GM19239 (cell line): ENCODE results near the gene PPP1R36.

ENCODE experiments used
- DNase-seq: peaks from one replicate; pipeline ENCODE4 v3.0.0; 2011; ENCODE audit warnings: low spot score; ENCODE audit not compliant: insufficient read length
- FAIRE-seq: peaks from 2 replicates; lab custom pipeline; 2011; peaks lifted over from hg19 to GRCh38; lab: Jason Lieb, UNC

PPP1R36 gene

GRCh38 chr14:64549791-64550620 lies at the start of gene PPP1R36:
Gene PPP1R36, plus strand, starts transcription at chr14:64549961. Its CDS starts 37 bp downstream, at chr14:64549998.
- FAIRE-seq (no peak), DNase-seq (no peak)

- DNase-seq (no peak), FAIRE-seq (no peak)
Measured at GRCh38 chr14:64500088-64500487, 49.7 kb upstream of the PPP1R36 start.

DNA sequence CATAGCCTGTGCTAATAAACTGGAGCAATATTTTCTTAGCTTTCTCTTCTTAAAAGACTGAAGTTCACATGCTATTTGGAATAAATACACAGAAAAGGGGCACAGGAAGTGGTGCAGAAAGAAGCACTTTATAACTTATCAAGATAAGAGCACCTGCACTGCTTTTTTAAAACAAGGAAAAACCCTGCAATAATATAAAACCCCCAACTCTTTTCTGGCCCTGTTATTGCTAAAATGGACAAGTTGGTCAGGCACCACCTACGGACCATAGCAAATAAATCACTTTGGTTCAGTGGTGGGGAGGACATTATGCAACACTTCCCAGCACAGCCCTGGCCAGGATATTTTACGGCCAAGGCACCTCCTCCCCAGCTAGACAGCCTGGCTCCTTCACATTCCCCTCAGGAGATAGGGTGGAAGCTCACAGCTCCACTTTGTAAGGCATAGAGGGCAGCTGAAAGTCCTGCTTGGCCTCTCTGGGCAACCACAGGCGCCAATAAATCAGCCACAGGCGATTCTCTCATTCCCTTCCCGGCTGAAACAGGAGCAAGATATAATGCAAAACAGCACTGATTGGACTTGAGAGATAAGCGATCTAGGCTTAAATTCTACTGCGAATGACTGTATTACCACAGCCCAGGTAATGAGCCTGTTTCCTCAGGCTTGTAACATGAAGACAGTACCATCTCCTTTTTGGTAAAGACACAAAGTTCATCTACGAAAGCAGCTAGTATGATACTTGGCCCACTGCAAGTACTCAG lies 48.2 kb upstream of the PPP1R36 start:
- DNase-seq, result no peak
- peak; percentile 69 for FAIRE-seq

DNA sequence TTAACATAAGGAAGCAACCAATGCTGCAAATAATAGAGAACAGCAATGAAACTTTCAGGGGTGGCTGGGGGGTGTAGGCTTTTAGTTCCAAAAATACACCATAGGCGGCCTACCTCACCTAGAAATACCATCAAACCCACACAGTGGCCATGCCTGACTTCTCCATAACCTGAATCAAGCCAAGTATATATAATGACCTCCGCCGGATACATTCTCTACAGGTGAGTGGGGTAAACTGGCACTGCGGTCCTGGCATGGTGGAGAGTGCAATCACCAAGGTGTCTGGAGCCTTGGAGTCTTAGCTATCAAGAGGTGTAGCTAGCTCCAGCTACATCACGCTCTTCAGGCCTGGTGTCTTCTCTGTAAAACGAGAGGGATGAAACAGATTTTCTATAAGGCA lies 47.3 kb upstream of the PPP1R36 start:
- no peak for DNase-seq
- no peak for FAIRE-seq

- no peak for DNase-seq
- no peak for FAIRE-seq
Measured at GRCh38 chr14:64502887-64503433, 46.8 kb upstream of the PPP1R36 start.

DNA sequence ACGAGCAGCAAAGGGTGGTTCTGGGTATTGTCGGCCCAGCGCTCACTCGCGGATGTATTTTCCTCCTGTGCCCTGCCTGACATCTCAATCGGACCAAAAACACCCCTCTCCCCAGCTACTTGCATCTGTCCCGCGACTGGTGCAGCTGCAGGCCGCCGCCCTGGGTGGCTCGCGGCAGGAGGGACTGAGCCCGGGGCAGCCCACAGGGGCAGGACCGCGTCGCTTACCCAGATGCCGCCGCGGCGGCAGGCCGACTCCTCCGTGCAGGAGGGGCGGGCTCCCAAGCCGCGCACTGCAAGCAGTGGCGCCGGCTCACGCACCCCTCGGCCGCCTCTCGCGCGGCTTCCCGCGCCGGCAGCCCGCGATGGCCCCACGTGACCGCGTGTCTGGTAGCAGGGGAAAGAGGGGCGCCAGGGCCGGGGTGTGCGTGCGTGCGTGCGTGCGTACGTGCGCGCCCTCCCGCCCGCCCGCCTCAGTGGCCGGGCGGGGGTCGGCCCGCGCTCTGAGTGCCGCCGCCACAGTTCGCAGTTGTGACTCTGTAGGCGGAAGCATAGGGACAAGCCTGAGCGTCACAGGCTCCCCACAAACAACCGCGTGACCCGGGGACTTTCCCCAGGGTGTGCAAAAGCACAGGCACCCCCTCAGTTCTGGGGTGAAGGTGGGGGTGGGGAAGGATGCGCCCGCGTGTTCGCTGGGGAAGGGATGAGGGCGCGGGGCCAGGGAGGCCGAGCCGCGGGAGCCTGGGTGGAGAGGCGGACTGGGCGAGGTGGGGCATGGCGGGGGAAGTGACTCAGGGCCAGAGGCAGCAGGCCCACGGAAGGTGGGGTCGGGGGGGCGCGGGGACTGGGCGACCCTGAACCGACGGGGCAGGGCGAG lies 46.1 kb upstream of the PPP1R36 start, which contains the start of gene ZBTB25:
Gene ZBTB25 (minus strand): TSS at position 405 of the 876 bp plus-strand sequence. CDS start 13,305 bp downstream, outside the sequence.
- peak; percentile 73 for FAIRE-seq
- DNase-seq, result peak; percentile 51

DNA sequence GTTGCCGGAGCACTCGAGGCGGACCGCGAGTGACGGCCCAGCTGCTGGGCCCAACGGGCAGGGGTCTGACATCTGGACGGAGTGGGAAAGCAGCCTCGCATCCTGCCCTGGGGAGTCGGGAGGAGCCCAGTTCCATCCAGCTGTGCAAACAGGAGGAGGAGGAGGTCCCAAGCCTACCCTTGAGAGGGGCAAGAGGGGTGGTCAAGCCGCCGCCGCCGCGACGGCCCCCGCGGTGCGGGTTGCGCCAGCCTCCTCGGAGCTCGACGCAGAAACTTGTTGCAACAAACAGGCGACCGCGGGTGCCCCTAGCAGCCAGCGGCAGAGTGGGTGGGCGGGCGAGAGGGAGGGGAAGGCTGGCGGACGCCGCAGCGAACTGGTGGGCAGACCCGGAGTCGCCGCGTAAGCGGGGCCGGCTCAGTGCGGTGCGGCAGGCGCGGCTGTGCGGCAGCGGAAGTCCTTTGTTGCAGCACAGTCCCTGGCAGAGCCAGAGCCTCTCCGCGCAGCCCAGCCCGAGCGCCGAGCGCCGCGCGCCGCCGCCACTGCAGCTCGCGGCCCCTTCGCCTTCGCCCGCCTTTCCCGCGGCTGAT lies 45.4 kb upstream of the PPP1R36 start, which contains the start of gene ZBTB1:
Gene ZBTB1 (plus strand): TSS at position 461 of the 587 bp plus-strand sequence. CDS start 16,735 bp downstream, outside the sequence.
- FAIRE-seq (no peak), DNase-seq (no peak)

GRCh38 chr14:64504897-64505794 lies 44.6 kb upstream of the PPP1R36 start:
- peak; percentile 91 for FAIRE-seq
- DNase-seq, result no peak

- no peak for DNase-seq
- FAIRE-seq, result peak; percentile 71
Measured at GRCh38 chr14:64506721-64507120, 43.0 kb upstream of the PPP1R36 start.

GRCh38 chr14:64507376-64508156 lies 42.2 kb upstream of the PPP1R36 start:
- FAIRE-seq (no peak), DNase-seq (no peak)

- FAIRE-seq (peak; percentile 74), DNase-seq (no peak)
Measured at GRCh38 chr14:64508215-64508776, 41.5 kb upstream of the PPP1R36 start.

DNA sequence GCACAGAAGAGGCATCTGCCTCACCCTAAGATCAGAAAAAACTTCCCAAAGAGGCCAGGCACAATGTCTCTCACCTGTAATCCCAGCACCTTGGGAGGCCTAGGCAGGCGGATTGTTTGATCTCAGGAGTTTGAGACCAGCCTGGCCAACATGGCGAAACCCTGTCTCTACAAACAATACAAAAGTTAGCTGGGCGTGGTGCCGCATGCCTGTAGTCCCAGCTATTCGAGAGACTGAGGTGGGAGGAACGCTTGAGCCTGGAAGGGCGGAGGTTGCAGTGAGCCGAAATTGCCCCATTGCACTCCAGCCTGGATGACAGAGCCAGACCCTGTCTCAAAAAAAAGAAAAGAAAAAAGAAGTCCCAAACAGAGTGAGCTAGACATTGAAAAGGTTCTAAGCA lies 40.7 kb upstream of the PPP1R36 start:
- DNase-seq (no peak), FAIRE-seq (no peak)

GRCh38 chr14:64510825-64511671 lies 38.7 kb upstream of the PPP1R36 start:
- peak; percentile 96 for FAIRE-seq
- DNase-seq, result no peak

DNA sequence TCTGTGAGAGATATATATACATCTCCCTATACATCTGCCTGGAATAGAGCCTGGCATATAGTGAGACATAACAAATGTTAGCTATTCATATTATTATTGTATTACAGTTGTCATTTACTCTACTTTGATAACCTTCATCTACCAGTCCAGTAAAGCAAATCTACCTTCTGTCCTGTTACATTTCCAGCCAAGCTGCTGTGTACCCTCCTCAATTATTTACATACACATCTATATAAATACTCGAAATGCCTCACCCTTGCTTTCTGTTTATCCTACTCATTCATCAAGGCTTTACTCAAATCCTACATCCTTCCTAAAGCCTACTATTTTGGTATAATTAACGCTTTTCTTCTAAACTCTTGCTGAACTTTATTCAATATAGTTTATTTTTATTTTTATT lies 36.5 kb upstream of the PPP1R36 start:
- FAIRE-seq, result no peak

DNA sequence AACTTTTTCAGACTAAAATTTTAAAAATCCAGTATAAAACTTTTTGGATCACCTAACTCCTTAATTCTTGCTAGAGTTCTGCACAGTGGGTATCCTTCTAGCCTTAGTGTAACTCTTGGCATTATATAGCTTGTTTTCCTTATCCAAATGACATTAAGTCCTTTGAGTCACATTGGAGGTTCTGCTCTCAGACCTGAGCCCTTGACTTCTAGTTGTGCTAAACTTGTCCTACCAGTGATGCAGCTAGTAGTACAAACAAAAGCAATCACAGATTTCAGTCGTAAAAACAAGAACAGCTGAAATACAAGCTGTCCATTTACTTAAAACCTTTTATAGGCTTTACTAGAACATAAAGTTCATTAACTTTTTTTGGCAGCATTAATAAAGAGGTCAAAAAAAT lies 34.7 kb upstream of the PPP1R36 start:
- DNase-seq, result no peak
- FAIRE-seq, result no peak

More for the DNA sequence above, 36.5 kb upstream of the PPP1R36 start:
- no peak for DNase-seq

DNA sequence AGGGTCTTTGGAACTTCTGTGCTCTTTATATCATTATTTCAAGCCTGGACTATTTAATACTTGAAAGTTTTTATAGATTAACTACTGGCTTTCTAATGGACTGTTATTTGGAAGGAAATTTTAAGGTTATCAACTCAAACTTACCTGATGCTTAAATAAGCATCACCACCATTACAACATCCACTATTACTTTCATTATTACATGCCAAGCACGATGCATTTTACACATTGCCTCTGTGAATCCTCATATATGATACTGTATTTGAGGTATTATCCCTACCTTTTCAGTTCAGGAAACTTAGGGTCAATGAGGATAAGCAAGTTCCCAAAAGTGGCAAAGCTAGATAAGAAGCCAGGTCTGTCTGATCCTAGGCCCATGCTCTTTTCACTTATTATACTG lies 32.8 kb upstream of the PPP1R36 start:
- no peak for FAIRE-seq
- DNase-seq, result no peak
